Stimulated activated CD8-positive, alpha-beta memory T cell treated with anti-CD3 and anti-CD28 coated beads, Interleukin-2, amount 100 ng/mL, for 48 hours (primary cell): ENCODE measurements around the gene PDK2.

ENCODE experiments used
- DNase-seq, 2 donors: peaks; one replicate each; pipeline ENCODE4 v3.0.0-alpha.2; 2020; ENCODE audit warnings: low read depth in 2 of 2

The PDK2 gene

GRCh38 chr17:50079334-50080095 is 15.6 kb upstream of the PDK2 start:
- peak in 1 of 2 donors; percentile 11 for DNase-seq

GRCh38 chr17:50080096-50080480 is 15.1 kb upstream of the PDK2 start:
- no peak for DNase-seq

- no peak for DNase-seq
Measured at GRCh38 chr17:50080827-50081226, 14.3 kb upstream of the PDK2 start.

GRCh38 chr17:50081757-50082156 is 13.4 kb upstream of the PDK2 start:
- DNase-seq: no peak

GRCh38 chr17:50087246-50087911 is 7.8 kb upstream of the PDK2 start:
- peak; percentile 60 to 68 for DNase-seq

- DNase-seq: no peak
Measured at GRCh38 chr17:50087912-50088405, 7.2 kb upstream of the PDK2 start.

GRCh38 chr17:50088952-50089825 is 6.0 kb upstream of the PDK2 start:
- no peak for DNase-seq

- DNase-seq: no peak
Measured at GRCh38 chr17:50090071-50090470, 5.1 kb upstream of the PDK2 start.

- no peak for DNase-seq
Measured at GRCh38 chr17:50090971-50091917, 3.9 kb upstream of the PDK2 start.

- no peak for DNase-seq
Measured at GRCh38 chr17:50091918-50092285, 3.2 kb upstream of the PDK2 start.

GRCh38 chr17:50093246-50093645 is 1.9 kb upstream of the PDK2 start:
- DNase-seq: no peak

- no peak for DNase-seq
Measured at GRCh38 chr17:50093807-50094206, 1.3 kb upstream of the PDK2 start.

- DNase-seq: peak; percentile 82 to 89
Measured at GRCh38 chr17:50094243-50094752, 853 bp upstream of the PDK2 start.

- DNase-seq: no peak
Measured at GRCh38 chr17:50095626-50096037, 481 bp downstream of the PDK2 start.

GRCh38 chr17:50096092-50096491 is 941 bp downstream of the PDK2 start:
- no peak for DNase-seq

- DNase-seq: no peak
Measured at GRCh38 chr17:50096758-50097157, 1.6 kb downstream of the PDK2 start.

- DNase-seq: no peak
Measured at GRCh38 chr17:50097455-50097854, 2.3 kb downstream of the PDK2 start.

GRCh38 chr17:50097926-50098325 is 2.8 kb downstream of the PDK2 start:
- DNase-seq: no peak

- no peak for DNase-seq
Measured at GRCh38 chr17:50098583-50098982, 3.4 kb downstream of the PDK2 start.

- no peak for DNase-seq
Measured at GRCh38 chr17:50099003-50099402, 3.9 kb downstream of the PDK2 start.

GRCh38 chr17:50100480-50100883 is 5.3 kb downstream of the PDK2 start:
- no peak for DNase-seq
